Measurements from ENCODE around the gene CMSS1.

GRCh38 chr3:99958222-99958912, 140.7 kb downstream of the CMSS1 start:
- TF ChIP-seq CTCF (IDR thresholded peaks at IDR 0.05; ENCODE audit: low read length) (no peak), EZH2 (IDR thresholded peaks at IDR 0.05; ENCODE audit: borderline replicate concordance, low read length) (no peak)

Measured in OCI-LY1 (cell line).